B cell (primary cell): ENCODE results near the gene PTN.

Experiments used
- EZH2 ChIP-seq: IDR thresholded peaks from 2 replicates; pipeline ENCODE4 v1.6.1; 2012; ENCODE audit warnings: borderline replicate concordance, low read depth, mild to moderate bottlenecking, moderate library complexity, low read length; ENCODE audit not compliant: insufficient read depth, poor library complexity, severe bottlenecking
- TF ChIP-seq, protein P1 (sequence below): fragments of 200-600 bp; IDR thresholded peaks from one replicate; pipeline ENCODE4 v1.8.0; 2022; ENCODE audit warnings: antibody characterized with exemption, mild to moderate bottlenecking

DNA sequence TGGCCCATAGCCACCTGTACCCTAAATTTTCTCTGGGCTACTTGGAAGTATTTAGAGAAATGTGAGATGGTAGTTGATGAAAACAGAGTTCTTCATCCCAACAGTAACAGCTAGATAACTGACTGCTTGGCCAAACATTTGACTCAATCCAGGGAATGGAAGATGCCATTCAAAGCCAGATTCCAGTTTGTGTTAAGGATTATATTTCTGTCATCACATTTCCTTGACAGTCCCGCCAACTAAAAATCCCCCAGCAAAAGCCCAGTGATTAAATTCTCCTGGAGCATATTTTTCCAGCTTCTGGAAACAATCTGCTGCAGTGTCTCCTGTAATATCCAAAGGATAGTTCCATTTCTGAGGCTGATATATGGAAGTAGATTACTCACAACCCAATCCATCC is 45.4 kb upstream of the PTN start:
- TF ChIP-seq, protein P1, sequence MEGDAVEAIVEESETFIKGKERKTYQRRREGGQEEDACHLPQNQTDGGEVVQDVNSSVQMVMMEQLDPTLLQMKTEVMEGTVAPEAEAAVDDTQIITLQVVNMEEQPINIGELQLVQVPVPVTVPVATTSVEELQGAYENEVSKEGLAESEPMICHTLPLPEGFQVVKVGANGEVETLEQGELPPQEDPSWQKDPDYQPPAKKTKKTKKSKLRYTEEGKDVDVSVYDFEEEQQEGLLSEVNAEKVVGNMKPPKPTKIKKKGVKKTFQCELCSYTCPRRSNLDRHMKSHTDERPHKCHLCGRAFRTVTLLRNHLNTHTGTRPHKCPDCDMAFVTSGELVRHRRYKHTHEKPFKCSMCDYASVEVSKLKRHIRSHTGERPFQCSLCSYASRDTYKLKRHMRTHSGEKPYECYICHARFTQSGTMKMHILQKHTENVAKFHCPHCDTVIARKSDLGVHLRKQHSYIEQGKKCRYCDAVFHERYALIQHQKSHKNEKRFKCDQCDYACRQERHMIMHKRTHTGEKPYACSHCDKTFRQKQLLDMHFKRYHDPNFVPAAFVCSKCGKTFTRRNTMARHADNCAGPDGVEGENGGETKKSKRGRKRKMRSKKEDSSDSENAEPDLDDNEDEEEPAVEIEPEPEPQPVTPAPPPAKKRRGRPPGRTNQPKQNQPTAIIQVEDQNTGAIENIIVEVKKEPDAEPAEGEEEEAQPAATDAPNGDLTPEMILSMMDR = no peak
- TF ChIP-seq EZH2 = no peak
